GM12878 (cell line): Measurements from ENCODE around the gene TMEM94. TPM values are rescaled to one million over a fixed set of nuclear protein-coding genes. Genes with fewer than 3 reads are reported as not detected.

Experiments
- ATAC-seq: fragments of 200-7000 bp; cut with Tn5 transposase; 3 replicates; pipeline ENCODE4 v1.9.1; 2020; ENCODE audit warnings: mild to moderate bottlenecking, moderate library complexity
- Bru-seq: library from RNA; stranded (reverse); fragments of 400-500 nt; gene quantifications from one replicate; lab custom pipeline; 2021; lab: Mats Ljungman, UMichigan
- BruChase-seq, 2 experiments: library from RNA; stranded (reverse); fragments of 400-500 nt; gene quantifications; one replicate each; lab custom pipeline; 2021; lab: Mats Ljungman, UMichigan
- BruUV-seq: library from RNA; stranded (reverse); fragments of 400-500 nt; replicated peaks from 2 replicates; lab custom pipeline; 2021; lab: Mats Ljungman, UMichigan
- CTCF ChIA-PET: fragments of 300-600 bp; sonication (Branson Sonifier 250); formaldehyde crosslinking; extraction: SDS; loops from one replicate; lab custom pipeline; 2021; ENCODE audit warnings: inconsistent platforms; lab: Yijun Ruan, JAX
- POLR2A ChIA-PET: fragments of 350-600 bp; formaldehyde crosslinking; extraction: SDS; loops from one replicate; lab custom pipeline; 2021; ENCODE audit warnings: inconsistent platforms; lab: Charles Lee
- RAD21 ChIA-PET: fragments of 300-600 bp; sonication (Branson Sonifier 250); formaldehyde crosslinking; loops from one replicate; lab custom pipeline; 2023; ENCODE audit warnings: antibody characterized with exemption; ENCODE audit not compliant: unreplicated experiment; lab: Charles Lee
- SMC1A ChIA-PET: fragments of 300-600 bp; sonication (Branson Sonifier 250); formaldehyde crosslinking; loops from one replicate; lab custom pipeline; 2023; ENCODE audit not compliant: unreplicated experiment, uncharacterized antibody; lab: Charles Lee
- DNase-seq: peaks from one replicate; pipeline ENCODE4 v3.0.0-alpha.2; 2011; ENCODE audit warnings: low read depth, low spot score
- FAIRE-seq: peaks from 3 replicates; lab custom pipeline; 2011; peaks lifted over from hg19 to GRCh38; lab: Jason Lieb, UNC
- H2AFZ ChIP-seq: 2 replicates; pipeline ENCODE4 v1.6.0; 2011; ENCODE audit warnings: low read depth, low read length, control low read depth; ENCODE audit not compliant: control insufficient read depth
- H3K27ac ChIP-seq: 2 replicates; pipeline ENCODE4 v1.5.1; 2011; ENCODE audit warnings: control low read depth; ENCODE audit not compliant: control insufficient read depth, insufficient read depth
- H3K27me3 ChIP-seq, 2 experiments: replicated peaks in 1 of 2; 2 replicates each; pipeline versions ENCODE4 v1.6.0 to v1.6.1; 2011; ENCODE audit warnings: low read length in 1 of 2; ENCODE audit not compliant: control insufficient read depth in 2 of 2, insufficient read depth in 2 of 2
- H3K36me3 ChIP-seq, 2 experiments: 2 replicates each; pipeline ENCODE4 v1.5.1; 2011; ENCODE audit warnings: low read length in 1 of 2; ENCODE audit not compliant: control insufficient read depth in 2 of 2, insufficient read depth in 2 of 2
- H3K4me1 ChIP-seq: 2 replicates; pipeline ENCODE4 v1.6.1; 2011; ENCODE audit warnings: mild to moderate bottlenecking, low read length, moderate library complexity, mixed read lengths; ENCODE audit not compliant: control insufficient read depth, insufficient read depth
- H3K4me2 ChIP-seq: 2 replicates; pipeline ENCODE4 v1.6.0; 2011; ENCODE audit warnings: control low read depth; ENCODE audit not compliant: control insufficient read depth, insufficient read depth
- H3K4me3 ChIP-seq: fragments of 200-600 bp; sonication (generic); 2 replicates; pipeline ENCODE4 v1.5.1; 2016
- H3K79me2 ChIP-seq: 2 replicates; pipeline ENCODE4 v1.6.0; 2011; ENCODE audit warnings: low read length; ENCODE audit not compliant: control insufficient read depth, insufficient read depth
- H3K9ac ChIP-seq: 2 replicates; pipeline ENCODE4 v1.8.0; 2011; ENCODE audit warnings: low read length, control low read depth, mixed read lengths; ENCODE audit not compliant: control insufficient read depth, insufficient read depth
- H3K9me3 ChIP-seq: replicated peaks from 3 replicates; pipeline ENCODE4 v1.5.1; 2011; ENCODE audit warnings: mild to moderate bottlenecking, low read length; ENCODE audit not compliant: control insufficient read depth, insufficient read depth
- H4K20me1 ChIP-seq: 2 replicates; pipeline ENCODE4 v1.6.0; 2011; ENCODE audit not compliant: control insufficient read depth, insufficient read depth
- CHD2 ChIP-seq: IDR thresholded peaks from 2 replicates; pipeline ENCODE4 v1.6.1; 2011; ENCODE audit warnings: low read depth, low read length, improper control_type of control experiment, borderline replicate concordance
- GABPA ChIP-seq: IDR thresholded peaks from 2 replicates; pipeline ENCODE4 v1.6.1; 2014; ENCODE audit warnings: antibody characterized with exemption, low read depth, mild to moderate bottlenecking, inconsistent platforms
- IKZF1 ChIP-seq: fragments of 450-650 bp; conservative IDR thresholded peaks from 2 replicates; pipeline ENCODE4 v1.6.1; 2017; ENCODE audit warnings: antibody characterized with exemption, mild to moderate bottlenecking
- MXI1 ChIP-seq: fragments of 150-350 bp; IDR thresholded peaks from 2 replicates; pipeline ENCODE4 v1.6.1; 2011; ENCODE audit warnings: low read depth, mild to moderate bottlenecking, inconsistent platforms, low read length, improper control_type of control experiment
- PAX8 ChIP-seq: fragments of 450-650 bp; IDR thresholded peaks from 2 replicates; pipeline ENCODE4 v1.6.1; 2017; ENCODE audit warnings: mild to moderate bottlenecking, moderate library complexity
- YY1 ChIP-seq: IDR thresholded peaks from 2 replicates; pipeline ENCODE4 v1.6.1; 2011; ENCODE audit warnings: low read depth, mild to moderate bottlenecking, low read length
- WGBS: methylation state at CpG from one replicate; pipeline ENCODE4 v1.1.6; 2016; ENCODE audit warnings: low lambda C conversion rate; ENCODE audit not compliant: insufficient replicate concordance, insufficient coverage; ENCODE audit errors: missing lambda C conversion rate; 5-methylcytosine and 5-hydroxymethylcytosine counted together
- in situ Hi-C: fragments of 300-500 bp; cut with MboI; formaldehyde crosslinking; loops from 9 replicates; pipeline ENCODE4 v1.14.3; 2018; ENCODE audit warnings: mixed read lengths
- intact Hi-C: fragments of 100-400 bp; cut with micrococcal nuclease; formaldehyde crosslinking; loops from one replicate; pipeline ENCODE4 v1.14.2; 2022; ENCODE audit not compliant: unreplicated experiment
- long read RNA-seq, 2 experiments: library from polyadenylated mRNA; unstranded; transcript quantifications; one replicate each; pipeline ENCODE4 v2.0.0, GENCODE V29; 2019 to 2020
- polyA minus RNA-seq, 3 experiments: library from RNA; depleted of rRNA, polyadenylated mRNA; stranded (reverse); fragments of >200 nt; gene quantifications; 2 replicates each; pipeline ENCODE4 v1.2.3, GENCODE V29; 2011
- polyA plus RNA-seq, 11 experiments: library from polyadenylated mRNA; depleted of rRNA in 4 of 11; unstranded in 6 of 11; stranded (reverse) in 5 of 11; fragments of >200 nt; fragmentation: Nextera tagmentation in 4 of 11; fragmentation: Illumina TruSeq in 1 of 11; extraction: Ambion mirVana in 4 of 11; extraction: Trizol in 1 of 11; gene quantifications; 1 replicate in 1 of 11; 2 replicates in 10 of 11; pipeline versions ENCODE4 v1.2.1 to v1.2.3, GENCODE V29; 2011 to 2016; ENCODE audit warnings: inconsistent platforms in 2 of 11, missing spikeins in 2 of 11, low read depth in 1 of 11
- total RNA-seq, 4 experiments: library from RNA; depleted of rRNA in 3 of 4; stranded (reverse); fragments of >200 nt in 3 of 4; fragmentation: Illumina TruSeq in 1 of 4; extraction: Trizol in 1 of 4; gene quantifications; 2 replicates each; pipeline versions ENCODE4 v1.2.1 to v1.2.3, GENCODE V29; 2013 to 2021
- TF ChIP-seq, protein P1 (sequence below): fragments of 450-650 bp; IDR thresholded peaks from 2 replicates; pipeline ENCODE4 v1.6.1; 2016; ENCODE audit warnings: mild to moderate bottlenecking, moderate library complexity, borderline replicate concordance
- TF ChIP-seq, protein P2 (sequence below): fragments of 450-650 bp; IDR thresholded peaks from 2 replicates; pipeline ENCODE4 v1.6.1; 2017; ENCODE audit warnings: mild to moderate bottlenecking, moderate library complexity

TMEM94 gene
- total RNA-seq (2013; cell fraction: nucleolus; rRNA removed): 124 and 144 TPM in 2 replicates
- total RNA-seq (2014; rRNA removed): 23.9 and 31.4 TPM in 2 replicates
- 15.4 and 15.8 TPM in 2 replicates for total RNA-seq (2014; rRNA removed; fragmentation: Illumina TruSeq; extraction: Trizol)
- total RNA-seq (2021): 59.0 and 70.7 TPM in 2 replicates
- 23.7 TPM for polyA plus RNA-seq (2011; ENCODE audit: low read depth)
- polyA plus RNA-seq (2011; rRNA removed): 9.8 and 21.9 TPM in 2 replicates
- 23.8 and 24.1 TPM in 2 replicates for polyA plus RNA-seq (2011; cell fraction: cytosol; rRNA removed)
- polyA plus RNA-seq (2011; cell fraction: nucleus; rRNA removed): 363 and 387 TPM in 2 replicates
- polyA plus RNA-seq (2012): 63.2 and 64.4 TPM in 2 replicates
- 11.9 and 46.5 TPM in 2 replicates for polyA plus RNA-seq (2014; fragmentation: Illumina TruSeq; extraction: Trizol)
- 1 to 10 TPM in 1 of 2 experiments, under 1 TPM in 1; 0.31 to 2.3 TPM for polyA plus RNA-seq (2014; fragmentation: Nextera tagmentation; extraction: Ambion mirVana)
- polyA plus RNA-seq (2014; rRNA removed): 41.7 and 50.5 TPM in 2 replicates
- 10 to 100 TPM; 21.2 to 26.9 TPM for polyA plus RNA-seq (2016; fragmentation: Nextera tagmentation; extraction: Ambion mirVana)
- polyA minus RNA-seq (2011; rRNA and poly(A)+ RNA removed): 21.6 and 44.4 TPM in 2 replicates
- polyA minus RNA-seq (2011; cell fraction: cytosol; rRNA and poly(A)+ RNA removed): 19.4 and 25.9 TPM in 2 replicates
- 49.2 and 74.5 TPM in 2 replicates for polyA minus RNA-seq (2011; cell fraction: nucleus; rRNA and poly(A)+ RNA removed)
- Bru-seq, nascent RNA: percentile 62 among the genes with signal in this experiment
- BruChase-seq, experiment 1, labeled RNA remaining after a 6-hour chase: percentile 69 among the genes with signal in this experiment
- percentile 60 among the genes with signal in this experiment for BruChase-seq, experiment 2, labeled RNA remaining after a 2-hour chase
- long read RNA-seq, experiment 1, partial matches to known transcripts: 3 of 5 reads
- long read RNA-seq, experiment 1, other reads (novel, unspliced or antisense): 2 of 5 reads
- long read RNA-seq, experiment 2, partial matches to known transcripts: 2 of 5 reads
- long read RNA-seq, experiment 2, other reads (novel, unspliced or antisense): 3 of 5 reads

- in situ Hi-C loops: no loop called here
- peak; percentile 99 for FAIRE-seq
- TSS peak; percentile 78 for BruUV-seq
- TF ChIP-seq GABPA (peak; percentile 74), PAX8 (no peak), YY1 (peak; percentile 99), IKZF1 (peak; percentile 97), CHD2 (peak; percentile 95), MXI1 (0 out of 2 replicates have a peak, but pooled peaks have one; percentile 8)
- TF ChIP-seq, protein P1, sequence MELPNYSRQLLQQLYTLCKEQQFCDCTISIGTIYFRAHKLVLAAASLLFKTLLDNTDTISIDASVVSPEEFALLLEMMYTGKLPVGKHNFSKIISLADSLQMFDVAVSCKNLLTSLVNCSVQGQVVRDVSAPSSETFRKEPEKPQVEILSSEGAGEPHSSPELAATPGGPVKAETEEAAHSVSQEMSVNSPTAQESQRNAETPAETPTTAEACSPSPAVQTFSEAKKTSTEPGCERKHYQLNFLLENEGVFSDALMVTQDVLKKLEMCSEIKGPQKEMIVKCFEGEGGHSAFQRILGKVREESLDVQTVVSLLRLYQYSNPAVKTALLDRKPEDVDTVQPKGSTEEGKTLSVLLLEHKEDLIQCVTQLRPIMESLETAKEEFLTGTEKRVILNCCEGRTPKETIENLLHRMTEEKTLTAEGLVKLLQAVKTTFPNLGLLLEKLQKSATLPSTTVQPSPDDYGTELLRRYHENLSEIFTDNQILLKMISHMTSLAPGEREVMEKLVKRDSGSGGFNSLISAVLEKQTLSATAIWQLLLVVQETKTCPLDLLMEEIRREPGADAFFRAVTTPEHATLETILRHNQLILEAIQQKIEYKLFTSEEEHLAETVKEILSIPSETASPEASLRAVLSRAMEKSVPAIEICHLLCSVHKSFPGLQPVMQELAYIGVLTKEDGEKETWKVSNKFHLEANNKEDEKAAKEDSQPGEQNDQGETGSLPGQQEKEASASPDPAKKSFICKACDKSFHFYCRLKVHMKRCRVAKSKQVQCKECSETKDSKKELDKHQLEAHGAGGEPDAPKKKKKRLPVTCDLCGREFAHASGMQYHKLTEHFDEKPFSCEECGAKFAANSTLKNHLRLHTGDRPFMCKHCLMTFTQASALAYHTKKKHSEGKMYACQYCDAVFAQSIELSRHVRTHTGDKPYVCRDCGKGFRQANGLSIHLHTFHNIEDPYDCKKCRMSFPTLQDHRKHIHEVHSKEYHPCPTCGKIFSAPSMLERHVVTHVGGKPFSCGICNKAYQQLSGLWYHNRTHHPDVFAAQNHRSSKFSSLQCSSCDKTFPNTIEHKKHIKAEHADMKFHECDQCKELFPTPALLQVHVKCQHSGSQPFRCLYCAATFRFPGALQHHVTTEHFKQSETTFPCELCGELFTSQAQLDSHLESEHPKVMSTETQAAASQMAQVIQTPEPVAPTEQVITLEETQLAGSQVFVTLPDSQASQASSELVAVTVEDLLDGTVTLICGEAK: peak; percentile 83; the same call in 1 of the 2 replicates
- TF ChIP-seq, protein P2, sequence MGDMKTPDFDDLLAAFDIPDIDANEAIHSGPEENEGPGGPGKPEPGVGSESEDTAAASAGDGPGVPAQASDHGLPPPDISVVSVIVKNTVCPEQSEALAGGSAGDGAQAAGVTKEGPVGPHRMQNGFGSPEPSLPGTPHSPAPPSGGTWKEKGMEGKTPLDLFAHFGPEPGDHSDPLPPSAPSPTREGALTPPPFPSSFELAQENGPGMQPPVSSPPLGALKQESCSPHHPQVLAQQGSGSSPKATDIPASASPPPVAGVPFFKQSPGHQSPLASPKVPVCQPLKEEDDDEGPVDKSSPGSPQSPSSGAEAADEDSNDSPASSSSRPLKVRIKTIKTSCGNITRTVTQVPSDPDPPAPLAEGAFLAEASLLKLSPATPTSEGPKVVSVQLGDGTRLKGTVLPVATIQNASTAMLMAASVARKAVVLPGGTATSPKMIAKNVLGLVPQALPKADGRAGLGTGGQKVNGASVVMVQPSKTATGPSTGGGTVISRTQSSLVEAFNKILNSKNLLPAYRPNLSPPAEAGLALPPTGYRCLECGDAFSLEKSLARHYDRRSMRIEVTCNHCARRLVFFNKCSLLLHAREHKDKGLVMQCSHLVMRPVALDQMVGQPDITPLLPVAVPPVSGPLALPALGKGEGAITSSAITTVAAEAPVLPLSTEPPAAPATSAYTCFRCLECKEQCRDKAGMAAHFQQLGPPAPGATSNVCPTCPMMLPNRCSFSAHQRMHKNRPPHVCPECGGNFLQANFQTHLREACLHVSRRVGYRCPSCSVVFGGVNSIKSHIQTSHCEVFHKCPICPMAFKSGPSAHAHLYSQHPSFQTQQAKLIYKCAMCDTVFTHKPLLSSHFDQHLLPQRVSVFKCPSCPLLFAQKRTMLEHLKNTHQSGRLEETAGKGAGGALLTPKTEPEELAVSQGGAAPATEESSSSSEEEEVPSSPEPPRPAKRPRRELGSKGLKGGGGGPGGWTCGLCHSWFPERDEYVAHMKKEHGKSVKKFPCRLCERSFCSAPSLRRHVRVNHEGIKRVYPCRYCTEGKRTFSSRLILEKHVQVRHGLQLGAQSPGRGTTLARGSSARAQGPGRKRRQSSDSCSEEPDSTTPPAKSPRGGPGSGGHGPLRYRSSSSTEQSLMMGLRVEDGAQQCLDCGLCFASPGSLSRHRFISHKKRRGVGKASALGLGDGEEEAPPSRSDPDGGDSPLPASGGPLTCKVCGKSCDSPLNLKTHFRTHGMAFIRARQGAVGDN: 0 out of 2 replicates have a peak, but pooled peaks have one; percentile 17
Observed at GRCh38 chr17:75456417-75457046, at the start of gene TMEM94. TSS of gene TMEM94 (plus strand) at chr17:75456635. CDS start at chr17:75471906, 15,271 bp downstream.

More at GRCh38 chr17:75456417-75457046, at the start of gene TMEM94:
- no peaks in the 10 kb centered on the region for H4K20me1 ChIP-seq
- ChIA-PET CTCF (interaction anchor here (0.6 to 1.9 kb wide), 15 partner anchors 9 to 295 kb away, joined by 3 to 12 read pairs (median 4); partner anchors contain the start of genes GGA3, MIF4GD, SLC25A19 and TSEN54), RAD21 (interaction anchor here (0.6 to 1.6 kb wide), 15 partner anchors 9 to 342 kb away, joined by 3 to 12 read pairs (median 4); partner anchors contain the start of genes SLC25A19 and TSEN54), POLR2A (interaction anchor here (0.5 to 1.7 kb wide), 16 partner anchors 9 to 323 kb away, joined by 3 to 8 read pairs (median 4); partner anchors contain the start of genes GRB2, SLC25A19 and TSEN54), SMC1A (interaction anchor here (0.7 to 4.0 kb wide), 11 partner anchors 9 to 402 kb away, joined by 3 to 19 read pairs (median 3); partner anchors contain the start of gene TSEN54)
- peak within 1 kb of the TSS; percentile 88 for H2AFZ ChIP-seq
- 2% methylated on average over 33 of the region's 33 CpGs for WGBS
- ATAC-seq (peak; percentile 91), DNase-seq (peak; percentile 92)
- H3K79me2 ChIP-seq: peaks cover 14% of the 10 kb centered on the region
- no peaks in the 10 kb centered on the region for H3K27me3 ChIP-seq
- intact Hi-C loops: no loop called here
- H3K9me3 ChIP-seq: no peaks in the 10 kb centered on the region
- H3K4me3 ChIP-seq: peak within 1 kb of the TSS; percentile 86
- peak within 1 kb of the TSS; percentile 98 for H3K9ac ChIP-seq
- H3K36me3 ChIP-seq: no peaks in the 10 kb centered on the region
- peaks cover 41% of the 10 kb centered on the region for H3K4me1 ChIP-seq
- H3K27ac ChIP-seq: peak within 1 kb of the TSS; percentile 84
- H3K4me2 ChIP-seq: peak within 1 kb of the TSS; percentile 88
